Endothelial cell of umbilical vein (primary cell): Measurements from ENCODE around the gene HTR6. TPM values are rescaled to one million over a fixed set of nuclear protein-coding genes. Genes with fewer than 3 reads are reported as not detected.

ENCODE experiments used
- BruUV-seq: library from RNA; stranded (reverse); fragments of 400-500 nt; replicated peaks from 2 replicates; lab custom pipeline; 2021; lab: Mats Ljungman, UMichigan
- CTCF ChIA-PET: fragments of 300-600, 350-600 bp; sonication (Branson Sonifier 250); formaldehyde crosslinking; loops from one replicate; lab custom pipeline; 2021; ENCODE audit warnings: antibody characterized with exemption, inconsistent platforms; lab: Charles Lee
- POLR2A ChIA-PET: fragments of 300-600, 350-600 bp; sonication (Branson Sonifier 250); formaldehyde crosslinking; loops from one replicate; lab custom pipeline; 2021; ENCODE audit warnings: antibody characterized with exemption, inconsistent platforms; lab: Charles Lee
- DNase-seq: peaks from one replicate; pipeline ENCODE4 v3.0.0-alpha.2; 2011; ENCODE audit warnings: low read depth, low spot score
- FAIRE-seq: peaks from 2 replicates; lab custom pipeline; 2011; peaks lifted over from hg19 to GRCh38; lab: Jason Lieb, UNC
- H2AFZ ChIP-seq: 2 replicates; pipeline ENCODE4 v1.6.0; 2012; ENCODE audit warnings: low read depth, low read length, control low read depth, inconsistent platforms
- H3K27ac ChIP-seq: 2 replicates; pipeline ENCODE4 v1.5.1; 2011; ENCODE audit warnings: low read depth, mild to moderate bottlenecking, control low read depth, low read length, moderate library complexity; ENCODE audit not compliant: insufficient read depth
- H3K27me3 ChIP-seq, 2 experiments: 2 replicates each; pipeline versions ENCODE4 v1.6.0 to v1.6.1; 2011; ENCODE audit warnings: low read length in 2 of 2, mixed read lengths in 1 of 2; ENCODE audit not compliant: control insufficient read depth in 2 of 2, insufficient read depth in 2 of 2
- H3K36me3 ChIP-seq, 2 experiments: 2 replicates in 1 of 2; 3 replicates in 1 of 2; pipeline ENCODE4 v1.5.1; 2011; ENCODE audit warnings: low read length in 2 of 2, mild to moderate bottlenecking in 1 of 2, moderate library complexity in 1 of 2; ENCODE audit not compliant: control insufficient read depth in 2 of 2, insufficient read depth in 2 of 2; ENCODE audit errors: extremely low read depth in 1 of 2
- H3K4me1 ChIP-seq: 3 replicates; pipeline ENCODE4 v1.5.1; 2011; ENCODE audit warnings: mild to moderate bottlenecking, low read length; ENCODE audit not compliant: control insufficient read depth, insufficient read depth; ENCODE audit errors: extremely low read depth
- H3K4me2 ChIP-seq: 2 replicates; pipeline ENCODE4 v1.6.1; 2011; ENCODE audit warnings: low read length, control low read depth, mixed read lengths; ENCODE audit not compliant: insufficient read depth
- H3K4me3 ChIP-seq, 3 experiments: fragments of 200-600 bp in 1 of 3; sonication (generic), shearing (Covaris generic) in 1 of 3; replicated peaks in 1 of 3; 2 replicates each; pipeline ENCODE4 v1.5.1; 2011 to 2016; ENCODE audit warnings: control low read depth in 3 of 3, low read length in 3 of 3, mild to moderate bottlenecking in 2 of 3, inconsistent platforms in 1 of 3, low read depth in 1 of 3, moderate library complexity in 1 of 3; ENCODE audit not compliant: insufficient read depth in 1 of 3
- H3K79me2 ChIP-seq: 2 replicates; pipeline ENCODE4 v1.6.0; 2012; ENCODE audit warnings: low read length, inconsistent platforms; ENCODE audit not compliant: control insufficient read depth, insufficient read depth
- H3K9ac ChIP-seq: replicated peaks from 2 replicates; pipeline ENCODE3; 2011; ENCODE audit warnings: low read length, control low read depth; ENCODE audit not compliant: insufficient read depth; ENCODE audit errors: extremely low read depth
- H3K9me1 ChIP-seq: replicated peaks from 3 replicates; pipeline ENCODE4 v1.6.0; 2011; ENCODE audit warnings: mild to moderate bottlenecking, low read length; ENCODE audit not compliant: control insufficient read depth, insufficient read depth; ENCODE audit errors: extremely low read depth
- H3K9me3 ChIP-seq: replicated peaks from 2 replicates; pipeline ENCODE4 v1.5.1; 2012; ENCODE audit warnings: low read length, inconsistent platforms; ENCODE audit not compliant: control insufficient read depth, insufficient read depth
- H4K20me1 ChIP-seq: replicated peaks from 2 replicates; pipeline ENCODE3; 2011; ENCODE audit warnings: mild to moderate bottlenecking, low read length; ENCODE audit not compliant: control insufficient read depth, insufficient read depth; ENCODE audit errors: extremely low read depth
- CTCF ChIP-seq, 2 donors: IDR thresholded peaks; 1 replicate in 1 of 2; 2 replicates in 1 of 2; pipeline ENCODE4 v1.5.1; 2011; ENCODE audit warnings: low read length in 2 of 2, mild to moderate bottlenecking in 2 of 2, moderate library complexity in 2 of 2, control low read depth in 1 of 2, inconsistent platforms in 1 of 2, low read depth in 1 of 2; ENCODE audit not compliant: insufficient read depth in 1 of 2; ENCODE audit errors: extremely low read depth in 1 of 2
- EZH2 ChIP-seq: IDR thresholded peaks from 2 replicates; pipeline ENCODE4 v1.6.1; 2012; ENCODE audit warnings: borderline replicate concordance, low read depth, mild to moderate bottlenecking, moderate library complexity, low read length, inconsistent platforms; ENCODE audit not compliant: severe bottlenecking
- FOS ChIP-seq: IDR thresholded peaks from 2 replicates; pipeline ENCODE4 v1.6.1; 2011; ENCODE audit warnings: mild to moderate bottlenecking, low read length, moderate library complexity, borderline replicate concordance; ENCODE audit not compliant: insufficient read depth
- GATA2 ChIP-seq: IDR thresholded peaks from 2 replicates; pipeline ENCODE4 v1.7.0; 2011; ENCODE audit warnings: low read depth, mild to moderate bottlenecking, moderate library complexity, mixed read lengths, low read length; ENCODE audit not compliant: insufficient read length, insufficient read depth
- JUN ChIP-seq: IDR thresholded peaks from 2 replicates; pipeline ENCODE4 v1.6.1; 2011; ENCODE audit warnings: borderline replicate concordance, low read depth; ENCODE audit not compliant: insufficient read length, insufficient read depth
- MAX ChIP-seq: IDR thresholded peaks from 2 replicates; pipeline ENCODE4 v1.6.1; 2011; ENCODE audit not compliant: insufficient read depth, insufficient read length
- MYC ChIP-seq: IDR thresholded peaks from one replicate; pipeline ENCODE4 v1.6.1; 2011; ENCODE audit warnings: mild to moderate bottlenecking, low read depth, low read length
- POLR2A ChIP-seq: IDR thresholded peaks from 2 replicates; pipeline ENCODE4 v1.6.1; 2012; ENCODE audit warnings: low read depth, mild to moderate bottlenecking, control low read depth, low read length
- POLR2AphosphoS5 ChIP-seq: IDR thresholded peaks from 2 replicates; pipeline ENCODE4 v1.6.1; 2012; ENCODE audit warnings: low read depth, mild to moderate bottlenecking, control low read depth, low read length, moderate library complexity; ENCODE audit not compliant: insufficient read depth
- dilution Hi-C: fragments of 300-500 bp; cut with MboI; formaldehyde crosslinking; loops from one replicate; pipeline ENCODE4 v1.15.0; 2019; ENCODE audit warnings: low sequenced_read_pairs; ENCODE audit not compliant: extremely low pct_ligation_motif_present
- intact Hi-C: fragments of 100-400 bp; cut with micrococcal nuclease; formaldehyde crosslinking; loops from one replicate; pipeline ENCODE4 v1.10.0; 2022
- polyA plus RNA-seq, 4 experiments: library from polyadenylated mRNA; depleted of rRNA in 3 of 4; stranded (reverse) in 3 of 4; unstranded in 1 of 4; fragments of >200 nt; gene quantifications; 2 replicates each; pipeline versions ENCODE4 v1.2.1 to v1.2.3, GENCODE V29; 2011 to 2012; ENCODE audit warnings: missing spikeins in 1 of 4
- total RNA-seq: library from RNA; stranded (reverse); gene quantifications from 2 replicates; pipeline ENCODE4 v1.2.3, GENCODE V29; 2021

The HTR6 gene
- total and polyA plus RNA-seq, 2 donors (not counting 3 experiments of a cell fraction or from before 2014, with no cell fraction given), result not detected

GRCh38 chr1:19723874-19724273, 59.2 kb downstream of the HTR6 start:
- CTCF ChIA-PET, result interaction anchor here (2.7 kb wide), 1 partner anchor 8 kb away, joined by 12 read pairs; no protein-coding TSS in a partner anchor
- no peaks in the 10 kb centered on the region for H3K79me2 ChIP-seq
- no TSS peak for BruUV-seq
- no peak overlapping the region for H2AFZ ChIP-seq
- POLR2A ChIA-PET, result no interaction called here
- H3K4me2 ChIP-seq, result no peak overlapping the region
- H3K9me3 ChIP-seq, result no peaks in the 10 kb centered on the region
- FAIRE-seq (no peak), DNase-seq (no peak)
- H3K9ac ChIP-seq, result no peak overlapping the region
- TF ChIP-seq EZH2 (no peak), POLR2AphosphoS5 (no peak), GATA2 (no peak), MYC (no peak), POLR2A (no peak), FOS (no peak), CTCF (IDR thresholded peaks at IDR 0.05; ENCODE audit: extremely low read depth in 1 of 2, insufficient read depth in 1 of 2, low read depth in 1 of 2, low read length in 2 of 2) (no peak), JUN (no peak), MAX (no peak)
- H3K36me3 ChIP-seq, result no peaks in the 10 kb centered on the region
- H4K20me1 ChIP-seq, result no peaks in the 10 kb centered on the region
- no peaks in the 10 kb centered on the region for H3K4me1 ChIP-seq
- H3K27me3 ChIP-seq, result no peaks in the 10 kb centered on the region
- no peak overlapping the region for H3K4me3 ChIP-seq
- no peak overlapping the region for H3K27ac ChIP-seq
- H3K9me1 ChIP-seq, result no peaks in the 10 kb centered on the region
- dilution Hi-C loops (no loop called here), intact Hi-C loops (no loop called here)
